HG02610 (cell line): ENCODE results near the gene MYLIP.

Experiments
- ATAC-seq: cut with Tn5 transposase; IDR thresholded peaks from one replicate; pipeline ENCODE4 v1.9.1; 2021; ENCODE audit warnings: mild to moderate bottlenecking, moderate library complexity; ENCODE audit not compliant: unreplicated experiment

The MYLIP gene

DNA sequence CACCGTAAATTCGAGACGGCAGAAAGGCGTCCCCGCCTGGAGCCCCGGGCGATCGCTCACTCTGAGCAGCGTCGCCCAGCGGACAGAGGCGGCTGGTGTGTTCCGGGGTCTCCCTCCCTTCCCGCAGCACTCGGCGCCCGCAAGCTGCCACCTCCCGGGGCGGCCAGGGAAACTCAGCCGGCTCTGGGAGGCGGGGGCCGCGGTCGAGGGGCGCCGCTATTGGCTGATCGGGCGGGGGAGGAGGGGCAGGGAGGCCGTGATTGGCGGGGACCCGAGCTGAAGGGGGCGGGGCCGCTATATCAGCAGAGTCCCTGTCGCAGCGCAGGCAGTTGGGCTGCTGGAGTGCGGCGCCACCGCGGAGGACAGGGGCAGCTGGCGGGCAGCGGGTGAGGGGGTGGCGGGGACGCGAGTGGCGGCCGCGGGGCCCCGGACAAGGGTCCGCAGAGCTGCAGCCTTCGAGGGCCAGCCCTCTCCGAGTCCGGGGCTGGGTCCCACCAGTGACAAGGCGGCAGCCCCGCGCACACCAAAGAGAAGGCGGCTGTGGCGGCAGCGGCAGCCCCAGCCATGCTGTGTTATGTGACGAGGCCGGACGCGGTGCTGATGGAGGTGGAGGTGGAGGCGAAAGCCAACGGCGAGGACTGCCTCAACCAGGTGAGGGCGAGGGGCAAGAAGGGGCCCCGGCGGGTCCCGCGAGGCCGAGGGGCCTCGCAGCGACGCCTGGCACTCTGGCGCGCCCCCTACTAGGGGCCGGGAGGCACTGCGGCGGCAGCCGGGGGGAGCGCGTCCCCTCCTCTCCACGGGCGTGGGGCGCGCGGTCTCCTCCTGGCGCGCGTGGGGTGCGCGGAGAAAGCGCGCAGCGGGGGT lies at the start of gene MYLIP:
TSS of gene MYLIP (plus strand) at position 328 of the 864 bp plus-strand sequence. CDS start at position 565, 237 bp downstream.
- ATAC-seq = peak; percentile 83

DNA sequence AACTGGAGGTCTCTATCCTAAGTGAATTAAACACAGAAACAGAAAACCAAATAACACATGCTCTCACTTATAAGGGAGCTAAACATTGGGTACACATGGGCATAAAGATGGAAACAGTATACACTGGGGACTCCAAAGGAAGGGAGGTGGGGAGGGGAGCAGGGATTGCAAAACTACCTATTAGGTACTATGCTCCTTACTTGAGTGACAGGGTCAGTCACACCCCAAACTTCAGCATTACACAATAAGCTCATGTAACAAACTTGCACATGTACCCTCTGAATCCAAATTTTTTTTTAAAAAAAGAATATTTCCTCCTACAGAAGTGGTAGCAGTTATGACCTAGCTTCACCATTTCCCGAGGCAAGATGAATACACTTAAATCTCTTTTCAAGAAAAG lies 49.5 kb upstream of the MYLIP start:
- no peak for ATAC-seq

DNA sequence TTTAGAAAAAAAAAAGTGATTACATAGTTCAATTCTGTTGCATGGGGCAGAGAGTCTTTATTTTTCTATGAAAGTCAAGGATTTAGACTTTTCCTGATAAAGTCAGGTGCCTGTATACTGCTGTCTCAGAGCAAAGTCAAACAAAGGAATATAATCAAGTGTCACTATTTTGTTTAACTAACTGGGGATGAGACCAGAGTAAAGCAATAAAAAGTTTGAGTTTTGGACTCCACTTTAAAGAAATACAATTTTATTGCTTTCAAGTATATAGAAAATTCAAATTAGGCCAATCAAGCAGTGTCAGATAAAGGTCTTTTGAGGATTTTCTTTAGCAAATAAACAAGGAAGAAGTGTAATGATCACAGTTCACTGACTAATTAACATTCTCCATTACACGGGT lies 48.7 kb upstream of the MYLIP start:
- no peak for ATAC-seq

DNA sequence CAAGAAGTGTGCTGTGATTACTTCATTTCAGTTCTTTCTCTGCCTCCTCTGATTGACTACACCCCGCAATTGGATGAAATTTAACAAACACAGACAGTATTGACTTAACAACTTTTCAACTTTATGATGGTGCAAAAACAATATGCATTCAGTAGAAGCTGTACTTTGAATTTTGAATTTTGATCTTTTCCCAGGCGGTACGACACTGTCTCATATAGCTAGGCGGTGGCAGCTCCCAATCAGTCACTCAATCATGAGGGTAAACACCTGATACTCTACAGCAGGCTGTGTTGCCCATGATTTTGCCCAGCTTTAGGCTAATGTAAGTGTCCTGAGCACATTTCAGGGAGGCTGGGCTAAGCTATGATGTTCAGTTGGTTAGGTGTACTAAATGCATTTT lies 47.6 kb upstream of the MYLIP start:
- no peak for ATAC-seq

DNA sequence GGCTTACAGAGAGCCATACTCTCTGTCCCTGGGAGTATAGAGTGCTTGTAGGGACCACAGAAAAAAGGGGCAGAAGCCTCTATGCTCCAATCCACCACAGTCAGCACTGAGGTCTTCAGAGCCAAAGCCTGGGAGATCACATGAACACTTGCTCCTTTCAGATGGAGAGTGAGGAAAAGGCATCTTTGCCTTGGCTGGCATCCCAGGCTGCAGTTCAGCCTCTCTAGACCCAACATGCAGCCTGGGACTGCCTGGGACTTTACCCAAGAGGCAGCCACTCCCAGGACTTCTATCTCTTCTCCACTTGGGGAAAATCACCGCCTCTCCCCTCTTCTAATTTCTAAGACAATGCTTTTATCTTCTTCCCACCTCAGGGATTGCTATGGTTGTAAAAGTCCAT lies 46.5 kb upstream of the MYLIP start:
- ATAC-seq = no peak

DNA sequence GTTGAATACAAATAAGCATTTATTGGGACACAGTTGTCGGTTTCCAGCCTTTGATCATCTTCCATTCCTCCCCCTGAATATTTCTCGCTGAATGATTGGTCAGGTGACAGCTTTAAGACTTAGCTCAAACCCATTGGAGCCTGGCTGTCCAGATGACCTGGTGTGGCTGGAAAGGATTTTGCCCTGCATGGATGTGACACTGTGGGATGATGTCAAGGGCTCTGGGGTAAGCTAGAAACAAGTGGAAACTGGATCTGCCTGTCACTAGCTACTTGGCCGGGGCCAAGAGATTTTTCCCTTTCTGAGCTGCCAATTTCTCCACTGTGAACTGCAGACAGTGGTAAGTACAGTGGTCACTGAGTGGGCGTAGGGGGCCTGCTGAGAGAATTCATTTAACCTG lies 41.9 kb upstream of the MYLIP start:
- no peak for ATAC-seq

DNA sequence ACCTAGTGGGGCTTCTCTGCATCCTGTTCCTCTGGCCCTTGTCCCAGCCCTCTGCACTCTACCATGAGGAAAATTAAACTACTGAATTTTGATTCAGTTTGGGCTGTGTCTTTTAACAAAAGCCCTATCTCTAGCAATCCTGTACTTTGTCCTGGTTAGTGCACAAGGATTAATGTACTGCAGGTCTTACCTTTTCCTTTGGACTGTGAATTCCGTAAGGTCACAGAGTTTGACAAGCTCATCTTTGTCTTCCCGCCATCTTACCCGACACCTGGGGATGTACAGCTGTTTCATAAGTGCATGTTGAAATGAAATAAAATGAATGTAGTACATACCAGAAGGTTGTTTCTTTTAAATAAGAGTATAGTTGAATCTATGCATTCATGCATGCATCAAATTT lies 41.5 kb upstream of the MYLIP start:
- no peak for ATAC-seq

DNA sequence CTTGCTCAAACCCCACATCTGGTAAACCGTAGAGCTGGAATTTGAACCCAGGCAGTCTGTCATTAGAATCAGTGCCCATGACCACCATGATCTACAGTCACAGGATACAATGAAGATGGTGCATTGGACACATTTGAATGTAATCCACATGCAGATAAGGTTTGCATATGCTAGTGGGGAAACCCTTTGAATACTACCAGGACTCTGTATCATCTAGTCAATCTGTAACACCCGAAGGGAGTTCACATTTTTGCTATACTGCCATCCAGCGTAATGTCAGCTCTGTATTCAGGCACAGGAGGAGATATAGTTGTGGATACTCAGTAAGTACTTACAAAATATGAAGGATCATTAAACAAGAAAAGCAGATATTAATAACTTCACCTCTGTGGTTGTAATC lies 40.5 kb upstream of the MYLIP start:
- no peak for ATAC-seq

DNA sequence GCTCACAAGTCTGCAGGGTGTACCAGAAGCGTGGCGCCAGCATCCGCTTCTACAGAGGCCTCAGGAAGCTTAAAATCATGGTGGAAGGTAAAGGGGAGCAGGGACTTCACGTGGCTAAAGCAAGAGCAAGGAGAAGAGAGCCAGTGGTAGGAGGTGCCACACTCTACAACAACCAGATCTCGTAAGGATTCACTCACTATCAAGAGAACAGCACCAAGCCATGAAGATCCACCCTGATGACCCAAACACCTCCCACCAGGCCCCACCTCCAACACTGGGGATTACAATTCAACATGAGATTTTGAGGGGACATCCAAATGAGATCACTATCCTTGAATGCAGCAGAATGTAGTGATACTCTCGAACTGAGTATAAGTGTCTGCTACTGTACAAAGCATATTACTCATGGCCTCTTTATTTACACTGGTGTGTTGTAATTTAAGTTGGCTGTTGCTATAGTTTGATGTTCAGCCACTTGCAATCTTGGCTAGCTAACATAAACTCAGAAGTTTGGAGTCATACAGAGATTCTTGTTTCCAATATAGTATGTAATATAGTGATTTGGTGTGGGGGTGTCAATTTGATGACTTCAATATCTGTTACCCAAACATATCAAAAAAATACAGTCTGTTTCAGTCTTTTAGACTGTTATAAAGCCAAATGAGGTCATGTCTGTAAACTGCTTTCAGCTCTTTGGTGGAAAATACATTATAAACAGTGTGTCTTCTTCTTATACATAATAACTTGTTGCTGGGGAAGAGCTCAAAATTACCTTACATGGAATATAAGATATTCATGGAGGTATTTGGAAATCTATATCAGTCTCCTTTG lies 39.4 kb upstream of the MYLIP start:
- ATAC-seq = no peak

DNA sequence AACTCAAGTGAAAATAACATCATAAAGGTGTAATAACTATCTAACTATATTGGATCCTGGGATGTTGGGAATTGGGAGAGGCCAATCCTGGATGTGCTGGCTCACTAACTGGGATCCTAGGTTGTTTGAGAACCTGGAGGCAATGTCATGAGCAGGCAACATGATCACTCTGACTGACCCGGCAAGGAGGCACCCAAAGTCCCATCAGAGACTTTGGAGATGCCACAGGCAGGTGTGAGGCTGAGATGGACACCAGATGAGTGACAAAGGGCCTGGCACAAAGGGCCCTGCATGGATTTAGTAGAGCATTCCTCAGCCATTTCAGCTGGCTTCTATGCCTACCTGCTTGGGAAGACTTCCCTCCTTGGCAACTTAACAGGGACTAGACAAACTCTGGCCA lies 38.4 kb upstream of the MYLIP start:
- ATAC-seq = no peak

DNA sequence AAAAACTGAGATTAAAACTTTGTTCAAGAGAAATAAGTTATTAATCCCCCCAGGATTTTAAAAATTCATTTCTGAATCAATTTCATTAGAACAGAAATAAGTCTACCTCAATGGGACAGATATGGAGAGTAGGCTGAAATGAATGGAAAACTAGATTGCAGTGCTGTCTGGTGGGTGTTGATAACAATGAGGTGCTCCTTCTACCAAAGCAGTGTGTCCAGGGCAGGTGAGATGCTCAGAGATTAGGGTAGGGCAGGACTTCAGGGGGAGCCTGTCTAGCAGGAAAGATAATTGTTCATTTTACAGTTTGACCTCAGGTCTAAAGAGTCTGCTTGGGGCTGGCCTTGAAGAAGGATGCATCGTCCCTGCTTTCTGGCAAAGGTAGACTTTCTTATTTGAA lies 38.0 kb upstream of the MYLIP start:
- ATAC-seq = no peak

DNA sequence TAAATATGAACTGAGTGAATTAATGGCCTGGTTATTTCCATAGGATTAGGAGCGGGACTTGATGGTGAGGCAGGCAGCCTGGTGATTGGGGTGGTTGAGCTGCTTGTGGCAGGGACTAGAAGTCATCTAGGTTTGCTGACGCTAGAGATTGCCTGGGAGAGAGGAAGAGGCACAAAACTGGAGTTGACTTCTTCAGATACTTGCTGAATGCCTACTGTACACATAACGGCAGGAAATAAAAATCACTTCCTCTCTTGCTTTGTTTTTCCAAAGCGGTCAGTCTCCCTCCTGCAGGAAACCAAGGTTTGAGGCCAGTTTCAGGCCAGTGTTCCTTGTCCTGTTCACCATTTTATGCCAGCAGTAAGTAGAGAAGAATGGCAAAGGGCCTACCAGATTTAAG lies 36.7 kb upstream of the MYLIP start:
- no peak for ATAC-seq

DNA sequence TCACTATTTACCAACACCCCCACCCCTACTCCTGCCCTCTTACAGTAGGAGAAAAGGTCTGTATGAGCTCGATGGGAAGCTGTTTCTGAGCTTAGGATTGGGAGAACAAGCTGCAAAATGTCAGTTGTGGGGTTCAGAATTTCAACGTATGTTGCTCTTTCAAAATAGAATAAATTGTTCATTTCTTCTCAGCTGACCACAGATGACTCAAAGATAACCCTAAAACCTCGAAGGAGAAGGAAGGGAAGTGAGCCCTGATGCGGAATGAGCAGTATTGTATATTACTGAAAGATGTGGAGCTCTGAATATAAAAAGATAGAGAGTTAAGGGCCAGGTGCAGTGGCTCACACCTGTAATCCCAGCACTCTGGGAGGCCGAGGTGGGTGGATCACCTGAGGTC lies 35.9 kb upstream of the MYLIP start:
- no peak for ATAC-seq

DNA sequence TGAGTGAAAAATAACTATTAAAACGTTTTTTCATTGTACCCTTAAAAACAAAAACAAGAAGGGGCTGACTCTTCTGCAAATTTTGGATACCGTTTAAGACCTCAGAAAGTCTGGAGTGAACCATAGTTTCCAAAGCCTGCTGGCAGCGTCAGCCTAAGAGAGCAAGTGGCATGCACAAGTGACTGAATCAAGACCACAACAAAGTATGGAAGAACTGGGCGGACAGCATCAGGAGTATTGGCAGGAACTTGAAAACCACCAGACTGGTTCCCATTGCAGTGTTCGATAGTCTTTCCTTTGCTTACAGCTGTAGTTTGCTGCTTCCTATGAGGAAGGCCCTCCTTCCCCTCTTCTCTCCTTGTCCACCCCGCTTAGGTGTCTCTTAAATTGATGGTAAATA lies 33.7 kb upstream of the MYLIP start:
- no peak for ATAC-seq

DNA sequence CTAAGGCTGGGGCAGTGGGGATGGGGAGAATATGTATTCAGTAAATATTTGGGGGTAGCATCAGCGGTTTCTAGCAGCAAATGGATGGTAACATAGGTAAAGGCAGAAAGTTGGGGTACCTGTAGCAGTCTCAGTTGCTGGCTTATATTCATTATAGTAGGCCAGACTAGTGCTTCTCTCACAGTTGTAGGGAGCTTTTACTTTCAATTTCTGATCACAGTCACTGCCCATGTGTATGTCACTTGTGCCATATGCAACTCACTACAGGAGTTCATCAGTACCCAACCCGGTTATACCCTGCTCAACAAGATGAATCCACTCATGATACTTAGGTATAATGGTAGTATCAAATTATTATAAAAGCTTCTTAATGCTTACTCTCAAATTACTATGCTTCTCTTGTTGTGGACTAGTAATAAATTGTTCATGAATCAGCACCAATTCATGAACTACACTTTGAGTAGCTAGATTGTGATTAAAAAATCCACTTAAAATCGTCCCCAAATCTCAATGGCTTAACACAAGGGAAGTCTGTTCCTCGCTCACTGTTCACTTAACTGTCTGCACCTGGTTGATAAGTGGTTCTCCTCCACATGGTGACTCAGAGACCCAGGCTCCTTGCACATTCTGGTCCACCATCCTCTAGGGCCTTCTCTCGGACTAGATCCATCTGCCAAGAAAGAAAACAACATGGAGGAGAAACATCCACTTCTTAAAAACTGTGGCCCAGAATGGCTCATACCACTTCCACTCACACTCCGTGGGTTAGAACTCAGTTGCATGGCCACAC lies 31.3 kb upstream of the MYLIP start:
- peak; percentile 61 for ATAC-seq

DNA sequence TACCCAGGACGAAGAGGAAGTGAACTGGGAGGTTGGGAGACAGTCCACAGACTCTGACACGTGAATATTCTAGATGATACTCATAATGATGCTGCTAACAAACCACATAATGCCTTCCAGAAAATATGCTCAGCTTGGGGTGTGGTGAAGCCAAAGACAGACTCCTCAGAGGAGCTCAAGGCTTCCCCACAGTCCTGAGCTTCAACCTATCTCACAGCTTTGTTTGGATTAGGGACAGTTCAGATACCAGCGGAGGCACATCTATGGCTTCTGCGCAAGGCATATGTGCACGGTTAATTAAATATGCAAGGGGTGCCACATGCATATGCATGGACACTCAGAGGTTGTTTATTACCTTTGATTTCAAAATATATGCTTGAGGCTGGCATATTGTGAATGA lies 30.7 kb upstream of the MYLIP start:
- ATAC-seq = no peak

DNA sequence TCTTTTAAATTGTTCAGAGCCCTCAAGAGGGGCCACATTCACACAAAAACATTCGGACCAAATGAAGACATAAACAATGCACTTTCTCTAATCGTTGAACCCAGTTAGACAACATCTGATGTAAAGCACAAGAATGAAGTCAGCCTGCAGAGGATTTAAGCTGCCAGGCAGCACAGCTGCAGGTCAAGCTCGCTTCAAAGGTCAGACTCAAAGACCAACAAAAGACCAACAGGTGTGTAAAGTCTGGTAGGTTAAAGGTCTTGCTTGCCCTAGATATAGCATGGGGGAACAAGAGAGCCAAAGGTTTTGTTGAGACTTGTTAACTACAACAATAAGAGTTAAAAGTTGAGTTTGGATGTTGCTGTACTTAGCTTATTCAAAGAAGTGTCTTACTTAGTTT lies 26.7 kb upstream of the MYLIP start:
- no peak for ATAC-seq

DNA sequence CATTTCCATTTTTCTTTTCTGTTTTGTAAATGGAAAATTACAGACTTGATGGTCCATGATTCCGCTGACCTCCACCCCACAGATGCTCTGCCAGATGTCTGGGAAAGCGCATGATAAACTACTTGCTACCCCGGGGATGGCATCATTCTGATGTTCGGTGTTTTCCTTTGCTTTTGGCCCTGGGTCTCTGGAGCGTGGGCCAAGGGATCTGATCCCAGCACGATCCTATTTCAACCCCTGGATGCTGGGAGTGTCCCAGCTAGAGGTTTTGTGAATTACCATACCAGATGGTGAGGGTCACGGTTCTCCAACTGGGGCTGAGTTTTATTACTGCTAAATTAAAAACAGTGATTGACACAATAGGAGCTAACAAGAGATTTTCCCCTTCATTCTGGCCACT lies 25.2 kb upstream of the MYLIP start:
- no peak for ATAC-seq

DNA sequence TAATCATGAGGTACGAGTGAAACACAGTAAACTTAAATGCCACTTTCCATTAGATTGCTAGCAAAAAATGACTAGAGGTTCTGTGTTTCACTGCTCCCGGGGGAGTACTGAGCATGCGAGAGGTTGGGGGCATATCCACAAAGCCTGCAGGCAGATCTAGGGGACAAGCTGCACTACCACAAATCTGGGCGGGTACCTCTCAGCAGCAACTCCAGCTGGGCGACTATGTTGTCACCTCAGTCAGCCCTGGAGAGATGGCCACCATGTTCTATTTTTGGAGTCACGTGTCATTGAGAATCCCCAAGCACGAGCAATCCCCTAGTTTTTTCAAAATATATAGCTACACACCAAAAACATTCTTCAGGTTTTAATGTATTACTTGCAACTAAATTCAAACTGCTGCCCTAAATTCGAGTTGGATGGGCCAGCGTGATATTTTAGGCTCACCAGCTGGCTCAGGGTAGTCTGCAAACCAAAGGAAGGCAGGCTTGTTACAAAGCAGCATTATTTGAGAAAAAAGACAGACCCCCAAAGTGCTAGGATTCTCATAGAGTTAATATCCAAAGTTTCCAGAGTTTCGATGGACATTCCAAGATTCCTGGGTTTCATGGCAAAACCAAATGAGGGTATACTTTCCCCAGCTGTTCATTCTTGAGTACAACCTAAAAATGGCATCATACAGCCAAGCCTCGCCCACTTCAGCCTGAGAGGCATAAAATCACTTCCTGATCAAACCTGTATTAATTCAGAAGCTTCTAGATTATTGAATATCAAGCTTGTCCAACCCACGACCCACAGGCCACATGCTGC lies 24.1 kb upstream of the MYLIP start:
- no peak for ATAC-seq

DNA sequence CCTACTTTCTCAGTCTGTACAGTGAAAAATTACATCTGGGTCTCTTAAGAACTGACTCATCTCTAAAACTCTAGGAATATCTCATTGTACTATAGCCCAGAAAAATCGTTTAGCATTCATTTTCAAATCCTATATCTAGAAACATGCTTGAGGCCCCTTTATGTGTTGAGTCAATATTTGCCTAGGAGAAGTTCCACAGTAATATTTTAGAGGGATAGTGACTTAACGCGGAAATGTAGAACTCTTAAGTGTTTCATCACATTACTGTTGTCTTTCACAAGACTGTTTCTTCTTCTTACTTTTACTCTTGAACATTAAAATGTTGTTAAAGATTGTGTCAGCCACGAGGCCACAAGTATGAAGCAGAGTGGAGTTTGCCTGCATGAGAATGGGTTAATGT lies 23.0 kb upstream of the MYLIP start:
- no peak for ATAC-seq
